Measurements from ENCODE around the gene CLIC4.

GRCh38 chr1:24865587-24865986, 120.3 kb downstream of the CLIC4 start:
- TF ChIP-seq YY1 (IDR thresholded peaks at IDR 0.05; ENCODE audit: insufficient read depth, insufficient read length): no peak
- no peak for TF ChIP-seq ZNF274 (IDR thresholded peaks at IDR 0.05; ENCODE audit: low read depth, low read length)
- no peak for TF ChIP-seq SUZ12 (IDR thresholded peaks at IDR 0.05; ENCODE audit: extremely low read depth, insufficient read depth, insufficient read length)

Data from NT2/D1 (cell line).